CD14-positive monocyte (primary cell): ENCODE measurements around the gene TIMMDC1. TPM values are rescaled to one million over a fixed set of nuclear protein-coding genes. Genes with fewer than 3 reads are reported as not detected.

Experiments used
- DNase-seq, 3 donors: peaks; one replicate each; pipeline ENCODE4 v3.0.0-alpha.2; 2011 to 2022
- H2AFZ ChIP-seq: 2 replicates; pipeline ENCODE4 v1.6.0; 2012; ENCODE audit warnings: mild to moderate bottlenecking, low read depth, low read length, inconsistent platforms; ENCODE audit not compliant: insufficient read depth, poor library complexity, severe bottlenecking
- H3K27ac ChIP-seq, 2 donors: 1 replicate in 1 of 2; 2 replicates in 1 of 2; pipeline ENCODE4 v1.5.1; 2012 to 2013; ENCODE audit warnings: low read length in 2 of 2, control low read depth in 1 of 2, inconsistent platforms in 1 of 2, low read depth in 1 of 2, mild to moderate bottlenecking in 1 of 2
- H3K27me3 ChIP-seq, 2 donors: one replicate each; pipeline versions ENCODE4 v1.6.0 to v1.6.1; 2011 to 2013; ENCODE audit warnings: low read length in 2 of 2; ENCODE audit not compliant: control insufficient read depth in 2 of 2, insufficient read depth in 2 of 2
- H3K36me3 ChIP-seq, 2 donors: replicated peaks in 1 of 2; 1 replicate in 1 of 2; 2 replicates in 1 of 2; pipeline versions ENCODE4 v1.5.1 to v1.6.1; 2012 to 2013; ENCODE audit warnings: low read length in 2 of 2, control low read depth in 1 of 2, inconsistent platforms in 1 of 2, mild to moderate bottlenecking in 1 of 2; ENCODE audit not compliant: insufficient read depth in 2 of 2, control insufficient read depth in 1 of 2
- H3K4me1 ChIP-seq, 2 donors: 1 replicate in 1 of 2; 2 replicates in 1 of 2; pipeline versions ENCODE4 v1.5.1 to v1.6.1; 2012 to 2013; ENCODE audit warnings: low read length in 2 of 2, control low read depth in 1 of 2, inconsistent platforms in 1 of 2, mild to moderate bottlenecking in 1 of 2, moderate library complexity in 1 of 2; ENCODE audit not compliant: insufficient read depth in 2 of 2, control insufficient read depth in 1 of 2
- H3K4me2 ChIP-seq: replicated peaks from 2 replicates; pipeline ENCODE3; 2012; ENCODE audit warnings: low read length, moderate library complexity, mild to moderate bottlenecking; ENCODE audit not compliant: poor library complexity, severe bottlenecking; ENCODE audit errors: extremely low read depth
- H3K4me3 ChIP-seq, 3 experiments: fragments of 200-600 bp in 1 of 3; sonication (generic) in 1 of 3; replicated peaks in 1 of 3; 1 replicate in 2 of 3; 2 replicates in 1 of 3; pipeline ENCODE4 v1.5.1; 2011 to 2013; ENCODE audit warnings: low read length in 3 of 3, mild to moderate bottlenecking in 3 of 3, control low read depth in 2 of 3, low read depth in 2 of 3, inconsistent platforms in 1 of 3, moderate library complexity in 1 of 3
- H3K79me2 ChIP-seq: 2 replicates; pipeline ENCODE4 v1.6.0; 2012; ENCODE audit warnings: mild to moderate bottlenecking, control low read depth, inconsistent platforms, low read length, moderate library complexity; ENCODE audit not compliant: insufficient read depth
- H3K9ac ChIP-seq: 2 replicates; pipeline ENCODE4 v1.6.0; 2017; ENCODE audit warnings: low read length, mild to moderate bottlenecking; ENCODE audit not compliant: insufficient read depth, poor library complexity, severe bottlenecking
- H3K9me3 ChIP-seq, 2 donors: replicated peaks in 1 of 2; 1 replicate in 1 of 2; 2 replicates in 1 of 2; pipeline versions ENCODE4 v1.5.1 to v1.6.1; 2012 to 2013; ENCODE audit warnings: low read length in 2 of 2, control low read depth in 1 of 2; ENCODE audit not compliant: control insufficient read depth in 1 of 2, insufficient read depth in 1 of 2
- H4K20me1 ChIP-seq: 2 replicates; pipeline ENCODE4 v1.6.0; 2012; ENCODE audit warnings: mild to moderate bottlenecking, low read length, control low read depth, moderate library complexity; ENCODE audit not compliant: insufficient read depth
- H3K27ac Mint-ChIP-seq, 7 donors: one replicate each; pipeline ENCODE4 v1.8.0; 2020; ENCODE audit warnings: mild to moderate bottlenecking in 7 of 7, mixed read lengths in 7 of 7, moderate library complexity in 6 of 7, inconsistent platforms in 2 of 7
- H3K27me3 Mint-ChIP-seq, 3 donors: one replicate each; pipeline ENCODE4 v1.8.0; 2021 to 2022; ENCODE audit warnings: low read depth in 3 of 3, mild to moderate bottlenecking in 3 of 3, mixed read lengths in 3 of 3, moderate library complexity in 3 of 3, inconsistent platforms in 1 of 3
- H3K36me3 Mint-ChIP-seq, 2 donors: one replicate each; pipeline ENCODE4 v1.8.0; 2020; ENCODE audit warnings: mixed read lengths in 2 of 2, inconsistent platforms in 1 of 2, mild to moderate bottlenecking in 1 of 2
- H3K4me1 Mint-ChIP-seq: one replicate; pipeline ENCODE4 v1.8.0; 2020; ENCODE audit warnings: mild to moderate bottlenecking, mixed read lengths
- H3K4me3 Mint-ChIP-seq, 2 donors: one replicate each; pipeline ENCODE4 v1.8.0; 2020; ENCODE audit warnings: mild to moderate bottlenecking in 2 of 2, mixed read lengths in 2 of 2, moderate library complexity in 1 of 2
- H3K9me3 Mint-ChIP-seq, 7 donors: one replicate each; pipeline ENCODE4 v1.8.0; 2020 to 2022; ENCODE audit warnings: mixed read lengths in 7 of 7, mild to moderate bottlenecking in 6 of 7, moderate library complexity in 6 of 7, inconsistent platforms in 2 of 7
- CTCF ChIP-seq: fragments of 200-600 bp; IDR thresholded peaks from one replicate; pipeline ENCODE4 v1.8.0; 2022; ENCODE audit warnings: antibody characterized with exemption, mild to moderate bottlenecking
- WGBS: methylation state at CpG from one replicate; pipeline ENCODE4 v1.1.5; 2013; ENCODE audit warnings: missing lambda C conversion rate; ENCODE audit not compliant: insufficient coverage; 5-methylcytosine and 5-hydroxymethylcytosine counted together
- intact Hi-C, 2 donors: fragments of 100-400 bp; cut with micrococcal nuclease; formaldehyde crosslinking; loops; one replicate each; pipeline versions ENCODE4 v1.15.0 to v1.15.1; 2023
- polyA plus RNA-seq, 3 donors: library from polyadenylated mRNA; depleted of rRNA in 1 of 3; unstranded in 2 of 3; stranded (reverse) in 1 of 3; fragments of 300-500 nt in 2 of 3; fragments of >200 nt in 1 of 3; fragmentation: Illumina TruSeq in 2 of 3; gene quantifications; 1 replicate in 2 of 3; 2 replicates in 1 of 3; pipeline ENCODE4 v1.2.3, GENCODE V29; 2012 to 2021

TIMMDC1 gene
- polyA plus RNA-seq, 3 donors: 34.1 to 81.1 (median 78.2) TPM

- intact Hi-C loops: no loop called here
- peaks cover 62 to 98% of the 10 kb centered on the region in 2 donors for H3K36me3 ChIP-seq
- H3K9me3 Mint-ChIP-seq: no peaks in the 10 kb centered on the region
- no peaks in the 10 kb centered on the region for H3K27me3 ChIP-seq
- no peak overlapping the region for H3K9ac ChIP-seq
- no CpG with 5 or more reads among the region's 2 CpGs for WGBS
- H3K4me3 Mint-ChIP-seq: no peak overlapping the region
- H3K27ac Mint-ChIP-seq: no peak overlapping the region
- TF ChIP-seq CTCF: no peak
- no peak overlapping the region for H3K27ac ChIP-seq
- H3K4me1 Mint-ChIP-seq: no peaks in the 10 kb centered on the region
- no peak overlapping the region for H3K4me2 ChIP-seq
- peaks cover 73 to 82% of the 10 kb centered on the region in 2 donors for H3K36me3 Mint-ChIP-seq
- H3K4me1 ChIP-seq: no peaks in the 10 kb centered on the region
- no peak overlapping the region for H3K4me3 ChIP-seq
- no peaks in the 10 kb centered on the region for H3K79me2 ChIP-seq
- no peaks in the 10 kb centered on the region for H3K27me3 Mint-ChIP-seq
- DNase-seq: no peak
- no peaks in the 10 kb centered on the region for H3K9me3 ChIP-seq
- H2AFZ ChIP-seq: no peak overlapping the region
- no peaks in the 10 kb centered on the region for H4K20me1 ChIP-seq
These were observed 12.8 kb upstream of the TIMMDC1 start for GRCh38 chr3:119485563-119485962.

DNA sequence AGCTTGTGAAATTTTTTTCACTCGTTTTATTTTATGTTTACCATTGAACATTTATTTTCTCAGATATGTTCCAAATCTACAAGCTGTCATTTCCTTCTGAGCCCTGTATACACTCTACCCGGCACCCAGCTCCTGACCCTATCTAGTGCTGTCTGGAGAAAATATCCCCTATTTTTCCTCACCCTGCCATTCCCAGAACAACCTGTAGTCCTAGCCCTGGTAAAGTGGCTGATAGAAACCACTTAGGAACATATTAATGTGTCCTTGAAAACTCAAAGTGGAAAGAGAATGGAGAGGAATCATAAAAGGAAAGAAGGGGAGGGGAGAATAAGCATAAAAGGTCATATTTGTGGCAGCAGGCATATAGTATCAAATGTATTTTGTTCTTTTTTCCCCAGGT, 8.2 kb upstream of the TIMMDC1 start:
- no peaks in the 10 kb centered on the region for H4K20me1 ChIP-seq
- 100% methylated on average over 1 of the region's 2 CpGs for WGBS

More for the DNA sequence above, 8.2 kb upstream of the TIMMDC1 start:
- H3K4me3 ChIP-seq: no peak overlapping the region
- no peak for DNase-seq
- H3K9me3 ChIP-seq: no peaks in the 10 kb centered on the region
- Mint-ChIP-seq H3K4me1 (no peaks in the 10 kb centered on the region), H3K36me3 (peaks cover 58 to 65% of the 10 kb centered on the region in 2 donors), H3K27me3 (peaks cover 0 to 2% (median 0%) of the 10 kb centered on the region in 3 donors), H3K9me3 (no peaks in the 10 kb centered on the region), H3K4me3 (no peak overlapping the region), H3K27ac (no peak overlapping the region)
- no peak for TF ChIP-seq CTCF
- H3K4me1 ChIP-seq: no peaks in the 10 kb centered on the region
- H2AFZ ChIP-seq: no peak overlapping the region
- no peaks in the 10 kb centered on the region for H3K79me2 ChIP-seq
- no peak overlapping the region for H3K27ac ChIP-seq
- intact Hi-C loops: no loop called here
- peaks cover 55 to 72% of the 10 kb centered on the region in 2 donors for H3K36me3 ChIP-seq
- H3K9ac ChIP-seq: no peak overlapping the region
- no peaks in the 10 kb centered on the region for H3K27me3 ChIP-seq
- H3K4me2 ChIP-seq: no peak overlapping the region
